A673 (cell line): Measurements from ENCODE around the gene TRDMT1. TPM values are rescaled to one million over a fixed set of nuclear protein-coding genes. Genes with fewer than 3 reads are reported as not detected.

Experiments
- BruUV-seq: library from RNA; stranded (reverse); fragments of 400-500 nt; replicated peaks from 2 replicates; lab custom pipeline; 2021; lab: Mats Ljungman, UMichigan
- CTCF ChIA-PET: fragments of 300-600 bp; sonication (Branson Sonifier 250); formaldehyde crosslinking; loops from one replicate; lab custom pipeline; 2022; ENCODE audit warnings: antibody characterized with exemption; lab: Charles Lee
- POLR2A ChIA-PET: fragments of 300-600 bp; sonication (Branson Sonifier 250); formaldehyde crosslinking; loops from one replicate; lab custom pipeline; 2022; ENCODE audit warnings: antibody characterized with exemption; ENCODE audit not compliant: low non-redundant PET; lab: Charles Lee
- DNase-seq: peaks from one replicate; pipeline ENCODE4 v3.0.0-alpha.2; 2015; ENCODE audit warnings: low spot score
- H3K27ac ChIP-seq: fragments of 200-600 bp; sonication (generic); 2 replicates; pipeline ENCODE4 v1.5.1; 2016; ENCODE audit warnings: mixed run types, low read depth, mild to moderate bottlenecking, mixed read lengths, antibody characterized with exemption, low read length; ENCODE audit not compliant: poor library complexity, severe bottlenecking
- H3K27me3 ChIP-seq: fragments of 200-600 bp; sonication (generic); replicated peaks from 2 replicates; pipeline ENCODE4 v1.6.1; 2017; ENCODE audit warnings: mixed run types, low read depth, mild to moderate bottlenecking, mixed read lengths, antibody characterized with exemption, low read length; ENCODE audit not compliant: insufficient read depth, poor library complexity
- H3K36me3 ChIP-seq: fragments of 200-600 bp; sonication (generic); 2 replicates; pipeline ENCODE4 v1.6.1; 2016; ENCODE audit warnings: mixed run types, mild to moderate bottlenecking, mixed read lengths, antibody characterized with exemption, low read length; ENCODE audit not compliant: insufficient read depth, poor library complexity, severe bottlenecking
- H3K4me1 ChIP-seq: fragments of 200-600 bp; sonication (generic); 2 replicates; pipeline ENCODE4 v1.6.1; 2017; ENCODE audit warnings: mixed run types, mild to moderate bottlenecking, mixed read lengths, antibody characterized with exemption, low read length; ENCODE audit not compliant: insufficient read depth, poor library complexity, severe bottlenecking
- H3K4me3 ChIP-seq: fragments of 200-600 bp; sonication (generic); 2 replicates; pipeline ENCODE4 v1.5.1; 2016; ENCODE audit warnings: low read depth, mixed run types, mild to moderate bottlenecking, mixed read lengths, low read length; ENCODE audit not compliant: poor library complexity, severe bottlenecking
- H3K9me3 ChIP-seq: fragments of 200-600 bp; sonication (generic); 2 replicates; pipeline ENCODE4 v1.6.1; 2016; ENCODE audit warnings: mixed run types, low read depth, mild to moderate bottlenecking, mixed read lengths, antibody characterized with exemption, low read length; ENCODE audit not compliant: poor library complexity, severe bottlenecking
- CTCF ChIP-seq: fragments of 300-800, 200-600 bp; sonication (generic); conservative IDR thresholded peaks from 2 replicates; pipeline ENCODE4 v1.5.1; 2017; ENCODE audit warnings: low read depth, mild to moderate bottlenecking, antibody characterized with exemption, low read length, moderate library complexity, mixed read lengths
- EZH2 ChIP-seq: fragments of 200-600 bp; sonication (generic); IDR thresholded peaks from 2 replicates; pipeline ENCODE4 v1.6.1; 2017; ENCODE audit warnings: borderline replicate concordance, low read depth, mild to moderate bottlenecking, mixed read lengths, antibody characterized with exemption, low read length; ENCODE audit not compliant: poor library complexity, severe bottlenecking
- intact Hi-C: fragments of 100-400 bp; cut with micrococcal nuclease; formaldehyde crosslinking; loops from one replicate; pipeline ENCODE4 v1.10.0; 2022; ENCODE audit not compliant: unreplicated experiment
- total RNA-seq: library from RNA; stranded (reverse); gene quantifications from 2 replicates; pipeline ENCODE4 v1.2.3, GENCODE V29; 2021

TRDMT1 gene
- total RNA-seq, 1 experiment from 2014 or later, result 14.0 TPM

GRCh38 chr10:17162828-17163227 lies 38.6 kb downstream of the TRDMT1 start:
- intact Hi-C loops, result no loop called here
- ChIA-PET CTCF (no interaction called here), POLR2A (no interaction called here)
- no peak for DNase-seq
- H3K36me3 ChIP-seq, result no peaks in the 10 kb centered on the region
- no peak overlapping the region for H3K27ac ChIP-seq
- no peaks in the 10 kb centered on the region for H3K27me3 ChIP-seq
- TF ChIP-seq CTCF (no peak), EZH2 (no peak)
- H3K4me3 ChIP-seq, result no peak overlapping the region
- no peaks in the 10 kb centered on the region for H3K9me3 ChIP-seq
- no TSS peak for BruUV-seq
- no peaks in the 10 kb centered on the region for H3K4me1 ChIP-seq

DNA sequence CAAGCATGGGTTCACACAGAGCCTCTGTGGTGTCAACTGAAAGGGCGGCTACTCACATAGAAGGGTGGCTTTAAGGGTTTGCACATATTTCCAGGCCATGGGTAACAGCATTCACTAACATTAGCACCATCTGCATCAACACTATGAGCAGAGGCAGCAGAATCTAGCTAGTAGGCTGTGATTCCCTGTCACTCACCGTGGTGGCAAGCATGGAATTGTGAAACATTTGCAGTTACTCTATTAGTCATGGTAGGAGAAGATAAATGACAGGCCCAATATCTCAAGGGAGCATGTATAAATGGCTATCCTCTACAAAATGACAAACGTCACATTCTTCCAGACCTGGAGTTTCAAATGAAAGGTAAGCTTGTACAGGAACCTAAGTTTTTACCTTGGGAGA lies 39.7 kb downstream of the TRDMT1 start:
- intact Hi-C loops, result no loop called here
- no peak overlapping the region for H3K27ac ChIP-seq
- H3K36me3 ChIP-seq, result no peaks in the 10 kb centered on the region
- H3K9me3 ChIP-seq, result no peaks in the 10 kb centered on the region
- TF ChIP-seq EZH2, result no peak
- no peak for TF ChIP-seq CTCF
- ChIA-PET POLR2A (interaction anchor here (0.5 kb wide), 1 partner anchor 23 kb away, joined by 3 read pairs; no protein-coding TSS in a partner anchor), CTCF (no interaction called here)
- no TSS peak for BruUV-seq
- no peaks in the 10 kb centered on the region for H3K27me3 ChIP-seq
- no peaks in the 10 kb centered on the region for H3K4me1 ChIP-seq
- H3K4me3 ChIP-seq, result no peak overlapping the region
- peak; percentile 57 for DNase-seq

DNA sequence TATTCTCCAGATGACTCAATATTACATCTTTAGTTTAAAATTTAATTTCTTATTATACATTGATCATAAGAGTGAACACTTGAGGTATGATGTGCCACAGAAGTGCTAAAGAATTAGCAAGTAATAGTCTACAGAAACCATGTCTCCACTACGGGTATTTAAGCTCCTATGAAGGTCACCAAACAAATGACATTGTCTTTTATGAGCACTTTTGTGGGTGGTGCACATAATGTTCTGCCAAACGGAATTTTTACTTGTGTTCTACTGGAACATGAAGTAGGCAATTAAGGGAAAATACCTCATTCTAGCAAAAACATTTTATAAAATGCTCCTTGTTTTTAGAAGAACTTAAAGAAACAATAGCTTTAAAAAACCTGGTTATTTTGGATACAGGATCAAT lies 44.4 kb downstream of the TRDMT1 start:
- DNase-seq, result no peak
- intact Hi-C loops, result no loop called here
- no peaks in the 10 kb centered on the region for H3K4me1 ChIP-seq
- H3K36me3 ChIP-seq, result no peaks in the 10 kb centered on the region
- no TSS peak for BruUV-seq
- no peaks in the 10 kb centered on the region for H3K27me3 ChIP-seq
- H3K4me3 ChIP-seq, result no peak overlapping the region
- H3K9me3 ChIP-seq, result no peaks in the 10 kb centered on the region
- ChIA-PET POLR2A (no interaction called here), CTCF (no interaction called here)
- TF ChIP-seq EZH2 (no peak), CTCF (no peak)
- no peak overlapping the region for H3K27ac ChIP-seq
